SK-N-MC (cell line): ENCODE data around the gene SH3GL2.

Experiments used
- EZH2 ChIP-seq: fragments of 200-600 bp; sonication (generic); IDR thresholded peaks from one replicate; pipeline ENCODE4 v1.6.1; 2017; ENCODE audit warnings: antibody characterized with exemption
- POLR2AphosphoS5 ChIP-seq: IDR thresholded peaks from 2 replicates; pipeline ENCODE4 v1.6.1; 2012; ENCODE audit warnings: mild to moderate bottlenecking, low read depth, low read length, borderline replicate concordance

- TF ChIP-seq EZH2 (no peak), POLR2AphosphoS5 (no peak)
Measured at GRCh38 chr9:17731308-17731707, 152.4 kb downstream of the SH3GL2 start.
